Measurements from ENCODE around the gene WDR43. TPM values are rescaled to one million over a fixed set of nuclear protein-coding genes. Genes with fewer than 3 reads are reported as not detected.
A peak's percentile ranks its signal among the peaks of the same experiment; 100 is the strongest.
"Not testable (repeated sequence)": the region's sequence is repeated elsewhere in the genome, so short reads cannot be mapped to it uniquely, and the experiment has no call there.

Gene WDR43
- total RNA-seq, 1 experiment from 2014 or later = 112 TPM

DNA sequence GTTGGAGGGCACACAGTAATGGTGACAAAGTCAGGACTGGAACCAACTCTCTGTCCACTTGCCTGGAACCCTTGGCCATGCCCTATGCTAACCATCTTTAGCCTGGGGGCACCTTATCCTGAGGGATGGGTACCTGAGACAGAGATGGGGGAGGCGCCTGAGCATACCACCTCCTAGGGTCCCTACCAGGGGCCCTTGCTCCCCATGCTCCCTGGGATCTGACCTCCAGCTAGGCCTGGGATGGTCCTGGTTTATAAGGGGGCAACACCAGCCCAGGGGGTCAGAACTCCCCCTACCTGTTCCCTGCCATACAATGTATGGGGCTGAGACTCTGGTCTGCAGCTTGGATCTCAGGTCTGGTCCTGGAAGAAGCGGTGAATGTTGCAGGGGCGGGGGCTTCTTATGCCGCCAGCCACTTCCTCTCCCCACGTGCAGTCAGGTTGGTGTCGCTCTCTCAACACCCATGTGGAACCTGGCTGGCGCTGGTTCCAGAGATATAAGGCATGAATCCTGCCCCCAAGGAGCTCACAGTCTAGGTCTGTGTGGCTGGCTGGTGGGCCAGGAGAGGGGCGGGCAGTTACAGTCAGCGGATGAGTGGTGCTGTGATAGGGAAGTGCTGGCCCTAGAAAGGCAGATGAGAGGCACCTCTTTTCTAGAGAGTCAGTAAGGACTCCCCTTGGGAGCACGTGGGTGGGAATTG lies 82.9 kb downstream of the WDR43 start:
- Mint-ChIP-seq H3K36me3 (no peaks in the 10 kb centered on the region), H3K4me3 (no peak overlapping the region), H3K9me3 (no peaks in the 10 kb centered on the region), H3K27ac (no peak overlapping the region), H3K4me1 (no peaks in the 10 kb centered on the region), H3K27me3 (ENCODE audit: low read depth) (no peaks in the 10 kb centered on the region)
- ChIA-PET CTCF (interaction anchor here (1.1 kb wide), 1 partner anchor 153 kb away, joined by 3 read pairs; no protein-coding TSS in a partner anchor), POLR2A (no interaction called here)
- TF ChIP-seq, protein P1, sequence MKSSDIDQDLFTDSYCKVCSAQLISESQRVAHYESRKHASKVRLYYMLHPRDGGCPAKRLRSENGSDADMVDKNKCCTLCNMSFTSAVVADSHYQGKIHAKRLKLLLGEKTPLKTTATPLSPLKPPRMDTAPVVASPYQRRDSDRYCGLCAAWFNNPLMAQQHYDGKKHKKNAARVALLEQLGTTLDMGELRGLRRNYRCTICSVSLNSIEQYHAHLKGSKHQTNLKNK (CRISPR knock-in tag; IDR thresholded peaks at IDR 0.05) = no peak
- TF ChIP-seq RELA (CRISPR knock-in tag; IDR thresholded peaks at IDR 0.05; ENCODE audit: borderline replicate concordance) = no peak
- TF ChIP-seq ESRRA (CRISPR knock-in tag; IDR thresholded peaks at IDR 0.05; ENCODE audit: borderline replicate concordance) = no peak
- no peak for TF ChIP-seq RORB (CRISPR knock-in tag; IDR thresholded peaks at IDR 0.05)
- no peak for TF ChIP-seq ZNF232 (CRISPR knock-in tag; IDR thresholded peaks at IDR 0.05)
- TF ChIP-seq SMAD3 (CRISPR knock-in tag; IDR thresholded peaks at IDR 0.05; ENCODE audit: borderline replicate concordance) = no peak
- no peak for TF ChIP-seq NFYB (CRISPR knock-in tag; conservative IDR thresholded peaks at IDR 0.05; ENCODE audit: low read depth)
- ATAC-seq = no peak
- no peak for DNase-seq (ENCODE audit: low spot score)

- H3K36me3 Mint-ChIP-seq = not testable (repeated sequence)
Measured at GRCh38 chr2:28978001-28978400, 83.5 kb downstream of the WDR43 start.

DNA sequence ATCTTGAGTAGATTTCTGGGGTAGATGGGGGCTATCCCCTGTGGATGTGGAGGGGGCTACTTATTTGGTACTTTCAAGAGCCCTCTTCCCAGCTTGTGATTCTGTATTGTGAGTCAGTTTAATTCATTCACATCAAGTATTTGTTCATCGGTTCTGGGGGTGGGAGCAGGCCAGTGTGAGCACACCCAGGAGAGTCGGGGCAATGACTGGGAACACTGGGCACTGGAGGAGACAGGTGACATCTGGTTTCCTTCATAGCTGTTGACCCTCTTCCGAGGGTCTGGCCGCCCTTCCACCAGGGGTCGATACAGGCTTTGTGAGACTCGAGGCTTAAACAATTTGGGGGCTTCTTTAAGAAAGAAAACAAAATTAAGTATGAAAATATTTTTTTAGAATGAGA lies 84.1 kb downstream of the WDR43 start:
- H3K27me3 Mint-ChIP-seq (ENCODE audit: low read depth) = no peaks in the 10 kb centered on the region
- CTCF ChIA-PET = interaction anchor here (0.8 to 1.2 kb wide), 4 partner anchors 20 to 228 kb away, joined by 3 to 6 read pairs (median 4); no protein-coding TSS in a partner anchor
- ATAC-seq (peak; percentile 17; the same call in 1 of the 2 replicates), DNase-seq (ENCODE audit: low spot score) (no peak)
- no peak overlapping the region for H3K27ac Mint-ChIP-seq
- H3K4me3 Mint-ChIP-seq = no peak overlapping the region
- 0 out of 2 replicates have a peak, but pooled peaks cover 3% of the 10 kb centered on the region for H3K9me3 Mint-ChIP-seq
- POLR2A ChIA-PET = no interaction called here
- H3K4me1 Mint-ChIP-seq = no peaks in the 10 kb centered on the region
- no peak for TF ChIP-seq ZBTB21 (CRISPR knock-in tag; IDR thresholded peaks at IDR 0.05; ENCODE audit: borderline replicate concordance)
- TF ChIP-seq PREB (CRISPR knock-in tag; IDR thresholded peaks at IDR 0.05; ENCODE audit: borderline replicate concordance) = no peak
- no peak for TF ChIP-seq MYBL2 (CRISPR knock-in tag; IDR thresholded peaks at IDR 0.05)
- no peak for TF ChIP-seq SMAD3 (CRISPR knock-in tag; IDR thresholded peaks at IDR 0.05; ENCODE audit: borderline replicate concordance)
- no peaks in the 10 kb centered on the region for H3K36me3 Mint-ChIP-seq

More at GRCh38 chr2:28978001-28978400, 83.5 kb downstream of the WDR43 start:
- H3K27ac Mint-ChIP-seq; H3K27me3 Mint-ChIP-seq (ENCODE audit: low read depth); H3K9me3 Mint-ChIP-seq; ATAC-seq; DNase-seq (ENCODE audit: low spot score); H3K4me3 Mint-ChIP-seq; H3K4me1 Mint-ChIP-seq; POLR2A ChIA-PET: not testable (repeated sequence)
- CTCF ChIA-PET = interaction anchor here (1.0 to 1.2 kb wide), 3 partner anchors 19 to 228 kb away, joined by 3 to 6 read pairs (median 3); no protein-coding TSS in a partner anchor

GRCh38 chr2:28979041-28979440 lies 84.6 kb downstream of the WDR43 start:
- no peak overlapping the region for H3K4me3 Mint-ChIP-seq
- CTCF ChIA-PET = interaction anchor here (0.8 to 1.2 kb wide), 3 partner anchors 20 to 227 kb away, joined by 3 to 6 read pairs (median 4); no protein-coding TSS in a partner anchor
- ATAC-seq (peak; percentile 30), DNase-seq (ENCODE audit: low spot score) (no peak)
- H3K9me3 Mint-ChIP-seq = 0 out of 2 replicates have a peak, but pooled peaks cover 3% of the 10 kb centered on the region
- POLR2A ChIA-PET = no interaction called here
- no peaks in the 10 kb centered on the region for H3K36me3 Mint-ChIP-seq
- no peak overlapping the region for H3K27ac Mint-ChIP-seq
- no peaks in the 10 kb centered on the region for H3K27me3 Mint-ChIP-seq (ENCODE audit: low read depth)
- no peaks in the 10 kb centered on the region for H3K4me1 Mint-ChIP-seq
- no peak for TF ChIP-seq CREB1 (CRISPR knock-in tag; IDR thresholded peaks at IDR 0.05)
- TF ChIP-seq RORB (CRISPR knock-in tag; IDR thresholded peaks at IDR 0.05) = no peak
- TF ChIP-seq TEAD4 (CRISPR knock-in tag; IDR thresholded peaks at IDR 0.05) = no peak
- no peak for TF ChIP-seq RELA (CRISPR knock-in tag; IDR thresholded peaks at IDR 0.05; ENCODE audit: borderline replicate concordance)
- TF ChIP-seq, protein P2, sequence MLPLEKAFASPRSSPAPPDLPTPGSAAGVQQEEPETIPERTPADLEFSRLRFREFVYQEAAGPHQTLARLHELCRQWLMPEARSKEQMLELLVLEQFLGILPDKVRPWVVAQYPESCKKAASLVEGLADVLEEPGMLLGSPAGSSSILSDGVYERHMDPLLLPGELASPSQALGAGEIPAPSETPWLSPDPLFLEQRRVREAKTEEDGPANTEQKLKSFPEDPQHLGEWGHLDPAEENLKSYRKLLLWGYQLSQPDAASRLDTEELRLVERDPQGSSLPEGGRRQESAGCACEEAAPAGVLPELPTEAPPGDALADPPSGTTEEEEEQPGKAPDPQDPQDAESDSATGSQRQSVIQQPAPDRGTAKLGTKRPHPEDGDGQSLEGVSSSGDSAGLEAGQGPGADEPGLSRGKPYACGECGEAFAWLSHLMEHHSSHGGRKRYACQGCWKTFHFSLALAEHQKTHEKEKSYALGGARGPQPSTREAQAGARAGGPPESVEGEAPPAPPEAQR (CRISPR knock-in tag; IDR thresholded peaks at IDR 0.05) = no peak
- TF ChIP-seq, protein P3, sequence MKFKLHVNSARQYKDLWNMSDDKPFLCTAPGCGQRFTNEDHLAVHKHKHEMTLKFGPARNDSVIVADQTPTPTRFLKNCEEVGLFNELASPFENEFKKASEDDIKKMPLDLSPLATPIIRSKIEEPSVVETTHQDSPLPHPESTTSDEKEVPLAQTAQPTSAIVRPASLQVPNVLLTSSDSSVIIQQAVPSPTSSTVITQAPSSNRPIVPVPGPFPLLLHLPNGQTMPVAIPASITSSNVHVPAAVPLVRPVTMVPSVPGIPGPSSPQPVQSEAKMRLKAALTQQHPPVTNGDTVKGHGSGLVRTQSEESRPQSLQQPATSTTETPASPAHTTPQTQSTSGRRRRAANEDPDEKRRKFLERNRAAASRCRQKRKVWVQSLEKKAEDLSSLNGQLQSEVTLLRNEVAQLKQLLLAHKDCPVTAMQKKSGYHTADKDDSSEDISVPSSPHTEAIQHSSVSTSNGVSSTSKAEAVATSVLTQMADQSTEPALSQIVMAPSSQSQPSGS (CRISPR knock-in tag; IDR thresholded peaks at IDR 0.05; ENCODE audit: borderline replicate concordance, low read depth) = no peak
- TF ChIP-seq, protein P4, sequence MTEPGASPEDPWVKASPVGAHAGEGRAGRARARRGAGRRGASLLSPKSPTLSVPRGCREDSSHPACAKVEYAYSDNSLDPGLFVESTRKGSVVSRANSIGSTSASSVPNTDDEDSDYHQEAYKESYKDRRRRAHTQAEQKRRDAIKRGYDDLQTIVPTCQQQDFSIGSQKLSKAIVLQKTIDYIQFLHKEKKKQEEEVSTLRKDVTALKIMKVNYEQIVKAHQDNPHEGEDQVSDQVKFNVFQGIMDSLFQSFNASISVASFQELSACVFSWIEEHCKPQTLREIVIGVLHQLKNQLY (CRISPR knock-in tag; IDR thresholded peaks at IDR 0.05) = no peak
- no peak for TF ChIP-seq NFE2L1 (CRISPR knock-in tag; IDR thresholded peaks at IDR 0.05)
- TF ChIP-seq ZNF423 (CRISPR knock-in tag; IDR thresholded peaks at IDR 0.05) = no peak
- TF ChIP-seq, protein P5, sequence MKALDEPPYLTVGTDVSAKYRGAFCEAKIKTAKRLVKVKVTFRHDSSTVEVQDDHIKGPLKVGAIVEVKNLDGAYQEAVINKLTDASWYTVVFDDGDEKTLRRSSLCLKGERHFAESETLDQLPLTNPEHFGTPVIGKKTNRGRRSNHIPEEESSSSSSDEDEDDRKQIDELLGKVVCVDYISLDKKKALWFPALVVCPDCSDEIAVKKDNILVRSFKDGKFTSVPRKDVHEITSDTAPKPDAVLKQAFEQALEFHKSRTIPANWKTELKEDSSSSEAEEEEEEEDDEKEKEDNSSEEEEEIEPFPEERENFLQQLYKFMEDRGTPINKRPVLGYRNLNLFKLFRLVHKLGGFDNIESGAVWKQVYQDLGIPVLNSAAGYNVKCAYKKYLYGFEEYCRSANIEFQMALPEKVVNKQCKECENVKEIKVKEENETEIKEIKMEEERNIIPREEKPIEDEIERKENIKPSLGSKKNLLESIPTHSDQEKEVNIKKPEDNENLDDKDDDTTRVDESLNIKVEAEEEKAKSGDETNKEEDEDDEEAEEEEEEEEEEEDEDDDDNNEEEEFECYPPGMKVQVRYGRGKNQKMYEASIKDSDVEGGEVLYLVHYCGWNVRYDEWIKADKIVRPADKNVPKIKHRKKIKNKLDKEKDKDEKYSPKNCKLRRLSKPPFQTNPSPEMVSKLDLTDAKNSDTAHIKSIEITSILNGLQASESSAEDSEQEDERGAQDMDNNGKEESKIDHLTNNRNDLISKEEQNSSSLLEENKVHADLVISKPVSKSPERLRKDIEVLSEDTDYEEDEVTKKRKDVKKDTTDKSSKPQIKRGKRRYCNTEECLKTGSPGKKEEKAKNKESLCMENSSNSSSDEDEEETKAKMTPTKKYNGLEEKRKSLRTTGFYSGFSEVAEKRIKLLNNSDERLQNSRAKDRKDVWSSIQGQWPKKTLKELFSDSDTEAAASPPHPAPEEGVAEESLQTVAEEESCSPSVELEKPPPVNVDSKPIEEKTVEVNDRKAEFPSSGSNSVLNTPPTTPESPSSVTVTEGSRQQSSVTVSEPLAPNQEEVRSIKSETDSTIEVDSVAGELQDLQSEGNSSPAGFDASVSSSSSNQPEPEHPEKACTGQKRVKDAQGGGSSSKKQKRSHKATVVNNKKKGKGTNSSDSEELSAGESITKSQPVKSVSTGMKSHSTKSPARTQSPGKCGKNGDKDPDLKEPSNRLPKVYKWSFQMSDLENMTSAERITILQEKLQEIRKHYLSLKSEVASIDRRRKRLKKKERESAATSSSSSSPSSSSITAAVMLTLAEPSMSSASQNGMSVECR (CRISPR knock-in tag; IDR thresholded peaks at IDR 0.05; ENCODE audit: borderline replicate concordance) = no peak

Data from WTC11 (cell line).